ENCODE measurements around the gene COG2. TPM values are rescaled to one million over a fixed set of nuclear protein-coding genes. Genes with fewer than 3 reads are reported as not detected.

Gene COG2
- total and polyA plus RNA-seq, 2 of the 8 experiments (the other 6 are each of a cell fraction or from before 2014, with no cell fraction given), result 10.3 to 36.7 TPM

DNA sequence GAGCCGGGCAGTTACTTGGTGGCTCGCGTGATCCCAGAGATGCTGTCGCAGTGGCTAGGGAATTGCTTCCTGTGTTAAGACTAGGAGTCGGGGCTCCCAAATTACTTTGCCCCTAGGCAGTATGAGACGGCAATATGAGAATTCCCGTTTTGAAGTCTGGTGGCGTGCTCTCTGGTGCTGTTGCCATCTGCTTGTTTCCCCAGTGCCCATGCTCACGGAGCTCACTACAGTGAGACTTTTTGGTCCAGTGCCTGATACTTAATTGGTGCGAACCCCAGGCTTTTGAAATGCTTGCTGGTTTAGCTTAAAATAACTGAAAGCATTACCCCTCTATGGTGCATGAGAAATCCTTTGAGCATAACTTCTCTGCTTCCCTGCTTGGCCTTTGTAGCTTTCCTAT, 49.3 kb downstream of the COG2 start (continued):
- TF ChIP-seq, protein P1, sequence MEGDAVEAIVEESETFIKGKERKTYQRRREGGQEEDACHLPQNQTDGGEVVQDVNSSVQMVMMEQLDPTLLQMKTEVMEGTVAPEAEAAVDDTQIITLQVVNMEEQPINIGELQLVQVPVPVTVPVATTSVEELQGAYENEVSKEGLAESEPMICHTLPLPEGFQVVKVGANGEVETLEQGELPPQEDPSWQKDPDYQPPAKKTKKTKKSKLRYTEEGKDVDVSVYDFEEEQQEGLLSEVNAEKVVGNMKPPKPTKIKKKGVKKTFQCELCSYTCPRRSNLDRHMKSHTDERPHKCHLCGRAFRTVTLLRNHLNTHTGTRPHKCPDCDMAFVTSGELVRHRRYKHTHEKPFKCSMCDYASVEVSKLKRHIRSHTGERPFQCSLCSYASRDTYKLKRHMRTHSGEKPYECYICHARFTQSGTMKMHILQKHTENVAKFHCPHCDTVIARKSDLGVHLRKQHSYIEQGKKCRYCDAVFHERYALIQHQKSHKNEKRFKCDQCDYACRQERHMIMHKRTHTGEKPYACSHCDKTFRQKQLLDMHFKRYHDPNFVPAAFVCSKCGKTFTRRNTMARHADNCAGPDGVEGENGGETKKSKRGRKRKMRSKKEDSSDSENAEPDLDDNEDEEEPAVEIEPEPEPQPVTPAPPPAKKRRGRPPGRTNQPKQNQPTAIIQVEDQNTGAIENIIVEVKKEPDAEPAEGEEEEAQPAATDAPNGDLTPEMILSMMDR (IDR thresholded peaks at IDR 0.05; ENCODE audit: control extremely low read depth in 1 of 3, insufficient read depth in 1 of 3, low read depth in 1 of 3, low read length in 3 of 3), result no peak

Data from H1 (cell line).